HEK293 (cell line): ENCODE measurements around the gene TNIK.

Experiments used
- CTCF ChIA-PET: fragments of 350-600 bp; formaldehyde crosslinking; extraction: SDS; loops from one replicate; lab custom pipeline; 2021; ENCODE audit warnings: antibody characterized with exemption; lab: Yijun Ruan, JAX
- POLR2A ChIA-PET: fragments of 300-600 bp; formaldehyde crosslinking; extraction: SDS; loops from one replicate; lab custom pipeline; 2020; ENCODE audit warnings: antibody characterized with exemption, inconsistent platforms; lab: Yijun Ruan, JAX
- H3K27ac ChIP-seq: fragments of 200-500 bp; sonication (Bioruptor generic); 2 replicates; pipeline ENCODE4 v1.5.1; 2014; ENCODE audit warnings: low read depth, low read length, control low read depth, inconsistent platforms; ENCODE audit errors: extremely low read depth
- H3K36me3 ChIP-seq, 2 experiments: fragments of 200-500 bp in 1 of 2; sonication (Bioruptor generic) in 1 of 2; 1 replicate in 1 of 2; 2 replicates in 1 of 2; pipeline ENCODE4 v1.5.1; 2014 to 2017; ENCODE audit warnings: inconsistent platforms in 2 of 2, low read length in 2 of 2; ENCODE audit not compliant: control insufficient read depth in 2 of 2, insufficient read depth in 1 of 2
- H3K4me1 ChIP-seq: fragments of 200-500 bp; sonication (Bioruptor generic); 2 replicates; pipeline ENCODE4 v1.5.1; 2014; ENCODE audit warnings: mild to moderate bottlenecking, low read length, inconsistent platforms; ENCODE audit not compliant: control insufficient read depth, insufficient read depth
- H3K4me3 ChIP-seq: 2 replicates; pipeline ENCODE4 v1.5.1; 2011; ENCODE audit warnings: low read depth, mild to moderate bottlenecking, control low read depth, low read length, moderate library complexity
- H3K9me3 ChIP-seq: fragments of 200-500 bp; sonication (Bioruptor generic); 2 replicates; pipeline ENCODE4 v1.5.1; 2014; ENCODE audit warnings: low read depth, low read length, inconsistent platforms; ENCODE audit not compliant: control insufficient read depth, insufficient read depth
- GLI4 ChIP-seq: fragments of 450-650 bp; formaldehyde crosslinking; IDR thresholded peaks from 2 replicates; pipeline ENCODE4 v1.5.1; 2016; ENCODE audit warnings: missing biosample characterization, missing genetic modification characterization
- MEIS1 ChIP-seq: sonication (generic); formaldehyde crosslinking; IDR thresholded peaks from 2 replicates; pipeline ENCODE4 v1.8.1; 2022; ENCODE audit warnings: missing genetic modification reagents, mild to moderate bottlenecking, borderline replicate concordance
- YY2 ChIP-seq: fragments of 450-650 bp; formaldehyde crosslinking; IDR thresholded peaks from 2 replicates; pipeline ENCODE4 v1.5.1; 2016; ENCODE audit warnings: missing biosample characterization, missing genetic modification characterization
- ZBTB1 ChIP-seq: fragments of 450-650 bp; formaldehyde crosslinking; IDR thresholded peaks from 2 replicates; pipeline ENCODE4 v1.5.1; 2016; ENCODE audit warnings: missing biosample characterization, missing genetic modification characterization
- ZBTB48 ChIP-seq: fragments of 450-650 bp; formaldehyde crosslinking; IDR thresholded peaks from 2 replicates; pipeline ENCODE4 v1.5.1; 2016; ENCODE audit warnings: missing biosample characterization, missing genetic modification characterization
- ZNF169 ChIP-seq: fragments of 450-650 bp; formaldehyde crosslinking; IDR thresholded peaks from 2 replicates; pipeline ENCODE4 v1.5.1; 2016; ENCODE audit warnings: missing biosample characterization, missing genetic modification characterization
- ZNF266 ChIP-seq: fragments of 450-650 bp; formaldehyde crosslinking; IDR thresholded peaks from 2 replicates; pipeline ENCODE4 v1.5.1; 2016; ENCODE audit warnings: missing biosample characterization, missing genetic modification characterization, low read depth
- ZNF274 ChIP-seq, 2 experiments: fragments of 200-500 bp in 1 of 2; fragments of 450-650 bp in 1 of 2; sonication (Bioruptor generic) in 1 of 2; formaldehyde crosslinking in 1 of 2; IDR thresholded peaks; 2 replicates each; pipeline versions ENCODE4 v1.5.1 to v1.6.1; 2014 to 2016; ENCODE audit warnings: borderline replicate concordance in 1 of 2, inconsistent platforms in 1 of 2, low read length in 1 of 2, missing biosample characterization in 1 of 2, missing genetic modification characterization in 1 of 2
- ZNF394 ChIP-seq: fragments of 450-650 bp; formaldehyde crosslinking; IDR thresholded peaks from 2 replicates; pipeline ENCODE4 v1.5.1; 2016; ENCODE audit warnings: missing biosample characterization, missing genetic modification characterization, mild to moderate bottlenecking, moderate library complexity, borderline replicate concordance
- ZNF521 ChIP-seq: fragments of 450-650 bp; formaldehyde crosslinking; IDR thresholded peaks from 2 replicates; pipeline ENCODE4 v1.5.1; 2017; ENCODE audit warnings: missing biosample characterization, mild to moderate bottlenecking, missing genetic modification characterization
- ZNF529 ChIP-seq: fragments of 450-650 bp; formaldehyde crosslinking; IDR thresholded peaks from 2 replicates; pipeline ENCODE4 v1.5.1; 2017; ENCODE audit warnings: missing genetic modification characterization, missing biosample characterization; ENCODE audit not compliant: insufficient replicate concordance
- ZNF549 ChIP-seq: fragments of 450-650 bp; IDR thresholded peaks from 2 replicates; pipeline ENCODE4 v1.5.1; 2018; ENCODE audit warnings: missing biosample characterization, missing genetic modification characterization, mild to moderate bottlenecking, inconsistent platforms, moderate library complexity
- ZNF585B ChIP-seq: fragments of 450-650 bp; formaldehyde crosslinking; IDR thresholded peaks from 2 replicates; pipeline ENCODE4 v1.5.1; 2016; ENCODE audit warnings: missing biosample characterization, missing genetic modification characterization
- ZNF670 ChIP-seq: fragments of 450-650 bp; formaldehyde crosslinking; IDR thresholded peaks from 2 replicates; pipeline ENCODE4 v1.5.1; 2016; ENCODE audit warnings: missing biosample characterization, missing genetic modification characterization, low read depth
- ZNF776 ChIP-seq: fragments of 450-650 bp; formaldehyde crosslinking; IDR thresholded peaks from 2 replicates; pipeline ENCODE4 v1.5.0; 2017; ENCODE audit warnings: missing biosample characterization, missing genetic modification characterization, borderline replicate concordance
- ZNF792 ChIP-seq: fragments of 450-650 bp; formaldehyde crosslinking; IDR thresholded peaks from 2 replicates; pipeline ENCODE4 v1.5.1; 2016; ENCODE audit warnings: missing biosample characterization, missing genetic modification characterization
- ZNF837 ChIP-seq: fragments of 450-650 bp; formaldehyde crosslinking; IDR thresholded peaks from 2 replicates; pipeline ENCODE4 v1.5.1; 2016; ENCODE audit warnings: missing biosample characterization, missing genetic modification characterization
- ZNF843 ChIP-seq: fragments of 450-650 bp; formaldehyde crosslinking; IDR thresholded peaks from 2 replicates; pipeline ENCODE4 v1.5.1; 2016; ENCODE audit warnings: missing biosample characterization, missing genetic modification characterization
- TF ChIP-seq, protein P1 (sequence below): fragments of 450-650 bp; formaldehyde crosslinking; IDR thresholded peaks from 2 replicates; pipeline ENCODE4 v1.5.1; 2016; ENCODE audit warnings: missing biosample characterization, missing genetic modification characterization
- TF ChIP-seq, protein P2 (sequence below): fragments of 450-650 bp; formaldehyde crosslinking; IDR thresholded peaks from 2 replicates; pipeline ENCODE4 v1.5.1; 2016; ENCODE audit warnings: missing biosample characterization, missing genetic modification characterization, borderline replicate concordance
- TF ChIP-seq, protein P3 (sequence below): fragments of 450-650 bp; formaldehyde crosslinking; IDR thresholded peaks from 2 replicates; pipeline ENCODE4 v1.5.1; 2016; ENCODE audit warnings: missing biosample characterization, missing genetic modification characterization
- TF ChIP-seq, protein P4 (sequence below): fragments of 450-650 bp; IDR thresholded peaks from 2 replicates; pipeline ENCODE4 v1.5.1; 2018; ENCODE audit warnings: missing biosample characterization, missing genetic modification characterization

The TNIK gene

DNA sequence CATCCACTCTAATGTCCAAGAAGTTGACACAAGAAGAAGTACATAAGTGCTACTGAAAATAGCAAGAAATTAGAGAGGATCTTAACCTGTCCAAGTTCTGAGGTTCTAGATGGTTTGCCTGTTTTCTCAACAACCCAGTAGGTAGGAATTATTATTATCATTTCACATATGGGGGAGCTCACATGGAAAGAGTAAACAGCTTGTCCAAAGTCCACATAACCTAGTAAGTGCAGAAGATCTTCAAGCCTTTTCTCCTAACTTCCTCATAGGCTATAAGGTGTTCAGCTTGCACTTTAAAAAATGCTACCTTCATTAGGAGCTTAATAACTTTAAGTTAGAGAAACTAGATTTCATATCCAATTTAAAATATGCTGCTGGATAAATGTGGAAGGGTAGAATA is 436.6 kb downstream of the TNIK start (continued):
- TF ChIP-seq, protein P1, sequence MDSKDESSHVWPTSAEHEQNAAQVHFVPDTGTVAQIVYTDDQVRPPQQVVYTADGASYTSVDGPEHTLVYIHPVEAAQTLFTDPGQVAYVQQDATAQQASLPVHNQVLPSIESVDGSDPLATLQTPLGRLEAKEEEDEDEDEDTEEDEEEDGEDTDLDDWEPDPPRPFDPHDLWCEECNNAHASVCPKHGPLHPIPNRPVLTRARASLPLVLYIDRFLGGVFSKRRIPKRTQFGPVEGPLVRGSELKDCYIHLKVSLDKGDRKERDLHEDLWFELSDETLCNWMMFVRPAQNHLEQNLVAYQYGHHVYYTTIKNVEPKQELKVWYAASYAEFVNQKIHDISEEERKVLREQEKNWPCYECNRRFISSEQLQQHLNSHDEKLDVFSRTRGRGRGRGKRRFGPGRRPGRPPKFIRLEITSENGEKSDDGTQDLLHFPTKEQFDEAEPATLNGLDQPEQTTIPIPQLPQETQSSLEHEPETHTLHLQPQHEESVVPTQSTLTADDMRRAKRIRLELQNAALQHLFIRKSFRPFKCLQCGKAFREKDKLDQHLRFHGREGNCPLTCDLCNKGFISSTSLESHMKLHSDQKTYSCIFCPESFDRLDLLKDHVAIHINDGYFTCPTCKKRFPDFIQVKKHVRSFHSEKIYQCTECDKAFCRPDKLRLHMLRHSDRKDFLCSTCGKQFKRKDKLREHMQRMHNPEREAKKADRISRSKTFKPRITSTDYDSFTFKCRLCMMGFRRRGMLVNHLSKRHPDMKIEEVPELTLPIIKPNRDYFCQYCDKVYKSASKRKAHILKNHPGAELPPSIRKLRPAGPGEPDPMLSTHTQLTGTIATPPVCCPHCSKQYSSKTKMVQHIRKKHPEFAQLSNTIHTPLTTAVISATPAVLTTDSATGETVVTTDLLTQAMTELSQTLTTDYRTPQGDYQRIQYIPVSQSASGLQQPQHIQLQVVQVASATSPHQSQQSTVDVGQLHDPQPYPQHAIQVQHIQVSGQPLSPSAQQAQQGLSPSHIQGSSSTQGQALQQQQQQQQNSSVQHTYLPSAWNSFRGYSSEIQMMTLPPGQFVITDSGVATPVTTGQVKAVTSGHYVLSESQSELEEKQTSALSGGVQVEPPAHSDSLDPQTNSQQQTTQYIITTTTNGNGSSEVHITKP, result no peak
- no peak for TF ChIP-seq ZNF776 (tag by site-specific recombination)
- TF ChIP-seq ZNF529 (tag by site-specific recombination), result no peak
- no peak for TF ChIP-seq ZNF169 (tag by site-specific recombination)
- no peak for TF ChIP-seq ZNF792 (tag by site-specific recombination)
- TF ChIP-seq ZBTB1 (tag by site-specific recombination), result no peak

DNA sequence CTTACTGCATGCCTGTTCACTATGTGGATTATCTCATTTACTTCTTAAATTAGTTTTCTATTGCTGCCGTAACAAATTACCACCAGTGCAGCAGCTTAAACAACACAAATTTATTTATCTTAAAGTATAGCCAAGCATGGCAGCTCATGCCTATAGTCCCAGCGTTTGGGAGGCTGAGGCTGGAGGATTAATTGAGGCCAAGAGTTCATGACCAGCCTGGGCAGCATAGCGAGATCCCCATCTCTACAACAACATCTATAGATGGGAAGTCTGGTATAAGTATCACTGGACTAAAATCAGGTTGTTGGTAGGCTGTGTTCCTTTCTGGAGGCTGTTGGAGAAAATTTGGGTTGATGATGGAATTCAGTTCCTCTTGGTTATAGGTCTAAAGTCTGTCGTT is 438.8 kb downstream of the TNIK start:
- no peaks in the 10 kb centered on the region for H3K4me1 ChIP-seq
- no peak overlapping the region for H3K4me3 ChIP-seq
- no peaks in the 10 kb centered on the region for H3K9me3 ChIP-seq
- CTCF ChIA-PET, result no interaction called here
- TF ChIP-seq ZNF274 (IDR thresholded peaks at IDR 0.05; ENCODE audit: low read length), result no peak
- no peak for TF ChIP-seq ZNF274 (tag by site-specific recombination; IDR thresholded peaks at IDR 0.05; ENCODE audit: borderline replicate concordance)
- TF ChIP-seq, protein P2, sequence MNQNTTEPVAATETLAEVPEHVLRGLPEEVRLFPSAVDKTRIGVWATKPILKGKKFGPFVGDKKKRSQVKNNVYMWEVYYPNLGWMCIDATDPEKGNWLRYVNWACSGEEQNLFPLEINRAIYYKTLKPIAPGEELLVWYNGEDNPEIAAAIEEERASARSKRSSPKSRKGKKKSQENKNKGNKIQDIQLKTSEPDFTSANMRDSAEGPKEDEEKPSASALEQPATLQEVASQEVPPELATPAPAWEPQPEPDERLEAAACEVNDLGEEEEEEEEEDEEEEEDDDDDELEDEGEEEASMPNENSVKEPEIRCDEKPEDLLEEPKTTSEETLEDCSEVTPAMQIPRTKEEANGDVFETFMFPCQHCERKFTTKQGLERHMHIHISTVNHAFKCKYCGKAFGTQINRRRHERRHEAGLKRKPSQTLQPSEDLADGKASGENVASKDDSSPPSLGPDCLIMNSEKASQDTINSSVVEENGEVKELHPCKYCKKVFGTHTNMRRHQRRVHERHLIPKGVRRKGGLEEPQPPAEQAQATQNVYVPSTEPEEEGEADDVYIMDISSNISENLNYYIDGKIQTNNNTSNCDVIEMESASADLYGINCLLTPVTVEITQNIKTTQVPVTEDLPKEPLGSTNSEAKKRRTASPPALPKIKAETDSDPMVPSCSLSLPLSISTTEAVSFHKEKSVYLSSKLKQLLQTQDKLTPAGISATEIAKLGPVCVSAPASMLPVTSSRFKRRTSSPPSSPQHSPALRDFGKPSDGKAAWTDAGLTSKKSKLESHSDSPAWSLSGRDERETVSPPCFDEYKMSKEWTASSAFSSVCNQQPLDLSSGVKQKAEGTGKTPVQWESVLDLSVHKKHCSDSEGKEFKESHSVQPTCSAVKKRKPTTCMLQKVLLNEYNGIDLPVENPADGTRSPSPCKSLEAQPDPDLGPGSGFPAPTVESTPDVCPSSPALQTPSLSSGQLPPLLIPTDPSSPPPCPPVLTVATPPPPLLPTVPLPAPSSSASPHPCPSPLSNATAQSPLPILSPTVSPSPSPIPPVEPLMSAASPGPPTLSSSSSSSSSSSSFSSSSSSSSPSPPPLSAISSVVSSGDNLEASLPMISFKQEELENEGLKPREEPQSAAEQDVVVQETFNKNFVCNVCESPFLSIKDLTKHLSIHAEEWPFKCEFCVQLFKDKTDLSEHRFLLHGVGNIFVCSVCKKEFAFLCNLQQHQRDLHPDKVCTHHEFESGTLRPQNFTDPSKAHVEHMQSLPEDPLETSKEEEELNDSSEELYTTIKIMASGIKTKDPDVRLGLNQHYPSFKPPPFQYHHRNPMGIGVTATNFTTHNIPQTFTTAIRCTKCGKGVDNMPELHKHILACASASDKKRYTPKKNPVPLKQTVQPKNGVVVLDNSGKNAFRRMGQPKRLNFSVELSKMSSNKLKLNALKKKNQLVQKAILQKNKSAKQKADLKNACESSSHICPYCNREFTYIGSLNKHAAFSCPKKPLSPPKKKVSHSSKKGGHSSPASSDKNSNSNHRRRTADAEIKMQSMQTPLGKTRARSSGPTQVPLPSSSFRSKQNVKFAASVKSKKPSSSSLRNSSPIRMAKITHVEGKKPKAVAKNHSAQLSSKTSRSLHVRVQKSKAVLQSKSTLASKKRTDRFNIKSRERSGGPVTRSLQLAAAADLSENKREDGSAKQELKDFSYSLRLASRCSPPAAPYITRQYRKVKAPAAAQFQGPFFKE, result no peak
- TF ChIP-seq ZNF521 (tag by site-specific recombination), result no peak
- TF ChIP-seq ZNF394 (tag by site-specific recombination), result no peak
- no peak for TF ChIP-seq ZNF549 (tag by site-specific recombination)
- TF ChIP-seq ZNF670 (tag by site-specific recombination), result no peak
- no peak for TF ChIP-seq ZNF529 (tag by site-specific recombination)
- TF ChIP-seq ZNF843, result no peak
- no peak for TF ChIP-seq ZNF266 (tag by site-specific recombination)
- no peak for TF ChIP-seq ZBTB48 (tag by site-specific recombination)
- TF ChIP-seq, protein P3, sequence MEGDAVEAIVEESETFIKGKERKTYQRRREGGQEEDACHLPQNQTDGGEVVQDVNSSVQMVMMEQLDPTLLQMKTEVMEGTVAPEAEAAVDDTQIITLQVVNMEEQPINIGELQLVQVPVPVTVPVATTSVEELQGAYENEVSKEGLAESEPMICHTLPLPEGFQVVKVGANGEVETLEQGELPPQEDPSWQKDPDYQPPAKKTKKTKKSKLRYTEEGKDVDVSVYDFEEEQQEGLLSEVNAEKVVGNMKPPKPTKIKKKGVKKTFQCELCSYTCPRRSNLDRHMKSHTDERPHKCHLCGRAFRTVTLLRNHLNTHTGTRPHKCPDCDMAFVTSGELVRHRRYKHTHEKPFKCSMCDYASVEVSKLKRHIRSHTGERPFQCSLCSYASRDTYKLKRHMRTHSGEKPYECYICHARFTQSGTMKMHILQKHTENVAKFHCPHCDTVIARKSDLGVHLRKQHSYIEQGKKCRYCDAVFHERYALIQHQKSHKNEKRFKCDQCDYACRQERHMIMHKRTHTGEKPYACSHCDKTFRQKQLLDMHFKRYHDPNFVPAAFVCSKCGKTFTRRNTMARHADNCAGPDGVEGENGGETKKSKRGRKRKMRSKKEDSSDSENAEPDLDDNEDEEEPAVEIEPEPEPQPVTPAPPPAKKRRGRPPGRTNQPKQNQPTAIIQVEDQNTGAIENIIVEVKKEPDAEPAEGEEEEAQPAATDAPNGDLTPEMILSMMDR (tag by site-specific recombination), result no peak
- TF ChIP-seq, protein P4, sequence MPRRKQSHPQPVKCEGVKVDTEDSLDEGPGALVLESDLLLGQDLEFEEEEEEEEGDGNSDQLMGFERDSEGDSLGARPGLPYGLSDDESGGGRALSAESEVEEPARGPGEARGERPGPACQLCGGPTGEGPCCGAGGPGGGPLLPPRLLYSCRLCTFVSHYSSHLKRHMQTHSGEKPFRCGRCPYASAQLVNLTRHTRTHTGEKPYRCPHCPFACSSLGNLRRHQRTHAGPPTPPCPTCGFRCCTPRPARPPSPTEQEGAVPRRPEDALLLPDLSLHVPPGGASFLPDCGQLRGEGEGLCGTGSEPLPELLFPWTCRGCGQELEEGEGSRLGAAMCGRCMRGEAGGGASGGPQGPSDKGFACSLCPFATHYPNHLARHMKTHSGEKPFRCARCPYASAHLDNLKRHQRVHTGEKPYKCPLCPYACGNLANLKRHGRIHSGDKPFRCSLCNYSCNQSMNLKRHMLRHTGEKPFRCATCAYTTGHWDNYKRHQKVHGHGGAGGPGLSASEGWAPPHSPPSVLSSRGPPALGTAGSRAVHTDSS, result no peak
- no peak for TF ChIP-seq YY2 (tag by site-specific recombination)
- no peak for TF ChIP-seq GLI4
- no peak for TF ChIP-seq ZNF837 (tag by site-specific recombination)
- TF ChIP-seq MEIS1 (CRISPR knock-in tag), result no peak
- no peak for TF ChIP-seq ZNF585B (tag by site-specific recombination)
- no peaks in the 10 kb centered on the region for H3K36me3 ChIP-seq
- no peak overlapping the region for H3K27ac ChIP-seq
- POLR2A ChIA-PET, result no interaction called here
